Tibial artery (tissue), 4 donors: ENCODE measurements around the gene RNF144B.
A peak's percentile ranks its signal among the peaks of the same experiment; 100 is the strongest.

Source experiments
- DNase-seq, 2 donors: peaks; one replicate each; pipeline ENCODE4 v3.0.0-alpha.2; 2019
- H3K27ac ChIP-seq, 2 donors: fragments of 200-600 bp; sonication (generic) in 1 of 2; 1 replicate in 1 of 2; 2 replicates in 1 of 2; pipeline ENCODE4 v1.5.1; 2018 to 2019; ENCODE audit warnings: mild to moderate bottlenecking in 1 of 2
- H3K27me3 ChIP-seq, 2 donors: fragments of 200-600 bp; sonication (generic) in 1 of 2; one replicate each; pipeline versions ENCODE4 v1.5.1 to v1.6.0; 2016 to 2019
- H3K36me3 ChIP-seq, 3 donors: fragments of 200-600 bp; sonication (generic) in 2 of 3; one replicate each; pipeline ENCODE4 v1.5.1; 2016 to 2019; ENCODE audit warnings: mild to moderate bottlenecking in 2 of 3
- H3K4me1 ChIP-seq, 4 donors: fragments of 200-600 bp; sonication (generic) in 2 of 4; 1 replicate in 3 of 4; 2 replicates in 1 of 4; pipeline ENCODE4 v1.5.1; 2016 to 2019
- H3K4me3 ChIP-seq, 2 donors: fragments of 200-600 bp; sonication (generic) in 1 of 2; 1 replicate in 1 of 2; 2 replicates in 1 of 2; pipeline ENCODE4 v1.5.1; 2018 to 2019; ENCODE audit warnings: mild to moderate bottlenecking in 2 of 2
- H3K9me3 ChIP-seq, 3 donors: fragments of 200-600 bp; sonication (generic) in 1 of 3; one replicate each; pipeline ENCODE4 v1.5.1; 2016 to 2019
- intact Hi-C: fragments of 100-400 bp; cut with DNase I; formaldehyde crosslinking; loops from one replicate; pipeline ENCODE4 v1.15.0; 2023; ENCODE audit warnings: low total_unique reads
- TF ChIP-seq, protein P1 (sequence below), 2 experiments: fragments of 200-600 bp in 1 of 2; fragments of 450-650 bp in 1 of 2; IDR thresholded peaks; one replicate each; pipeline ENCODE4 v1.5.1; 2017 to 2019; ENCODE audit warnings: antibody characterized with exemption in 2 of 2, mild to moderate bottlenecking in 1 of 2, moderate library complexity in 1 of 2

The RNF144B gene

DNA sequence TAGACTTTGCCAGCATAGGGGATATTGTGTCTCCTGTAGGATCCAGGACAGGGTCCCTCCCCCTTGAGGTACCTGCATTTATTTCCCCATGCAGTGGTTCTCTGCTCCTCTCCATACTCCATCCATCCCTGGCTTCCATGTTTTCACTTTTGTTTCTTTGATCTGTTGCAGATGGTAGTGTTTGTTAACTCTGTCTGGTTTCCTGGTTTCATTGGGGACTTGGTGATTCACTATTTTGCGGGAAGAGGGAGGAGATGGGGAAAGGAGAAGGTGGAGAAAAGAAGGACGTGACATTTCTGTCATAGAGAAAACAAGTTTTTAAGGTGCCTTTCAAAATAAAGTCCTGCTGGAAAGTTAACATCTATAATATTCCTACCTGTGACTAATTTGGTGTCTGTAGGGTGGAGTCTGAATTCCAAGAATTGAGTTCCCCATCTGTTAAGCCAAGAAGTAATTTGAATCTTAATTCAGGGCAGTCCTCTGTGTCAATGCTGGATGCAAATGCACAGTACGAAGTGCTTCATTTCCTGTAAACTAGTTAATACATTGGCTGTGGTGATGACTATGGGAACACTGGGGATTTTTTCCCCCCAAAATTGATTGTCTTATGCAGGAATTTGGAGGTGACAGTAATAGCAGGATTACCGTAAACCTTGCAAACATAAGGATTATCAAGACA lies 6.9 kb upstream of the RNF144B start:
- Histone ChIP-seq H3K4me1 (no peaks in the 10 kb centered on the region), H3K4me3 (no peak overlapping the region), H3K9me3 (no peaks in the 10 kb centered on the region), H3K27me3 (no peaks in the 10 kb centered on the region), H3K36me3 (no peaks in the 10 kb centered on the region), H3K27ac (no peak overlapping the region)
- no peak for DNase-seq
- TF ChIP-seq, protein P1, sequence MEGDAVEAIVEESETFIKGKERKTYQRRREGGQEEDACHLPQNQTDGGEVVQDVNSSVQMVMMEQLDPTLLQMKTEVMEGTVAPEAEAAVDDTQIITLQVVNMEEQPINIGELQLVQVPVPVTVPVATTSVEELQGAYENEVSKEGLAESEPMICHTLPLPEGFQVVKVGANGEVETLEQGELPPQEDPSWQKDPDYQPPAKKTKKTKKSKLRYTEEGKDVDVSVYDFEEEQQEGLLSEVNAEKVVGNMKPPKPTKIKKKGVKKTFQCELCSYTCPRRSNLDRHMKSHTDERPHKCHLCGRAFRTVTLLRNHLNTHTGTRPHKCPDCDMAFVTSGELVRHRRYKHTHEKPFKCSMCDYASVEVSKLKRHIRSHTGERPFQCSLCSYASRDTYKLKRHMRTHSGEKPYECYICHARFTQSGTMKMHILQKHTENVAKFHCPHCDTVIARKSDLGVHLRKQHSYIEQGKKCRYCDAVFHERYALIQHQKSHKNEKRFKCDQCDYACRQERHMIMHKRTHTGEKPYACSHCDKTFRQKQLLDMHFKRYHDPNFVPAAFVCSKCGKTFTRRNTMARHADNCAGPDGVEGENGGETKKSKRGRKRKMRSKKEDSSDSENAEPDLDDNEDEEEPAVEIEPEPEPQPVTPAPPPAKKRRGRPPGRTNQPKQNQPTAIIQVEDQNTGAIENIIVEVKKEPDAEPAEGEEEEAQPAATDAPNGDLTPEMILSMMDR (IDR thresholded peaks at IDR 0.05), result no peak
- intact Hi-C loops, result no loop called here

DNA sequence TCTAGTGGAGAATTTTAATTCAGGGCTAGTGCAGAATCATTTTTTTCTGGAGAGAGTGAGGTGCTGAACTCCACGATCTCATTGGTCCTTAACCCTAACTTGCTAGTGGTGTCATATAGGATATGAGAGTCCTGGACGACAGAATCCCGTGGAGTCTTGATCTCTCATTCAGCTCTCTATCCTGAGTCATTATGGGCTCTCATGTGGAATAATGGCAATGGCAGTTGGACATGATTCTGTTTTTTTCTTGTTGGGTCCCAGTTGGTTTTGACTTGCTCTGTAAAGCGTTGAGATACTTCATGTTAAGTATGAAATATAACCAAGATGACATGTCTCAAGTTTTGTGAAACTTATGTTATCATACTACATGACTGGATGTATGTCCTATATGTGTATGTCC lies 6.3 kb upstream of the RNF144B start:
- Histone ChIP-seq H3K27me3 (no peaks in the 10 kb centered on the region), H3K9me3 (no peaks in the 10 kb centered on the region), H3K4me1 (peaks cover 0 to 3% (median 1%) of the 10 kb centered on the region in 4 donors), H3K4me3 (no peak overlapping the region), H3K36me3 (no peaks in the 10 kb centered on the region), H3K27ac (no peak overlapping the region)
- no peak for DNase-seq
- intact Hi-C loops, result no loop called here
- TF ChIP-seq, protein P1 (IDR thresholded peaks at IDR 0.05), result no peak

DNA sequence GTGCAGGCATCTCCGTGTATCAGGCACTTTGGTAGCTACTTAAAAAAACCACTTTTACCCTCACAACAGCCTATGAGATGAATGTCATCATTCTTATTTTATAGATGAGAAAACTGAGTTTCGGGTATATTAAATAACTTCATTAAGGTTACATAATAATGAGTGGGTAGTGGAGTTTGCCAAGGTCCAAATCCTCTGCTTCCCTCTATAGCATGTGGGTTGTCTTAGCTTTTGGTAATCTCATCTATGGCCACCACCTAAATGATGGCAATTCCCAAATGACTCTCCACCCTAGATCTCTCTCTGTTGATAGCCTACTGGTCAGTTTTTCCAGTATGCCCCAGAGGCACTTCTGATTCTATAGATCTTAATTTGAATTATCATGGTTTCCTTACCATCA lies 3.7 kb upstream of the RNF144B start:
- Histone ChIP-seq H3K4me3 (no peak overlapping the region), H3K27me3 (no peaks in the 10 kb centered on the region), H3K9me3 (no peaks in the 10 kb centered on the region), H3K36me3 (no peaks in the 10 kb centered on the region), H3K4me1 (peaks cover 0 to 23% (median 14%) of the 10 kb centered on the region in 4 donors), H3K27ac (no peak overlapping the region)
- intact Hi-C loops, result no loop called here
- no peak for DNase-seq
- TF ChIP-seq, protein P1 (IDR thresholded peaks at IDR 0.05), result no peak

DNA sequence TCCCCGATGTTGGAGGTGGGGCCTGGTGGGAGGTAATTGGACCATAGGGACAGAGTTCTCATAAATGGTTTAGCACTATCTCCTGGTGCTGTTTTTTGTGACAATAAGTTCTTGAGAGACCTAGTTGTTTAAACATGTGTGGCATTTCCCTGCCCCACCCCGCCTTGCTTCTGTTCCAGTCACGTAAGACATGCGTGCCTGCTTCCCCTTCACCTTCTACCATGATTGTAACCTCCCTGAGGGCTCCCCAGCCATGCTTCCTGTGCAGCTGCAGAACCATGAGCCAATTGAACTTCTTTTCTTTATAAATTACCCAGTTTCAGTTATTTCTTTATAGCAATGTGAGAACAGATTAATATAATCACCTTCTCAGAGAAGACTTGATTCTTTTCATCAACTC lies 2.5 kb upstream of the RNF144B start:
- no peaks in the 10 kb centered on the region for H3K36me3 ChIP-seq
- H3K9me3 ChIP-seq, result no peaks in the 10 kb centered on the region
- TF ChIP-seq, protein P1 (IDR thresholded peaks at IDR 0.05), result no peak
- no peak overlapping the region for H3K4me3 ChIP-seq
- peaks cover 0 to 34% (median 23%) of the 10 kb centered on the region in 4 donors for H3K4me1 ChIP-seq
- intact Hi-C loops, result no loop called here
- no peak overlapping the region for H3K27ac ChIP-seq
- no peak for DNase-seq
- H3K27me3 ChIP-seq, result no peaks in the 10 kb centered on the region

DNA sequence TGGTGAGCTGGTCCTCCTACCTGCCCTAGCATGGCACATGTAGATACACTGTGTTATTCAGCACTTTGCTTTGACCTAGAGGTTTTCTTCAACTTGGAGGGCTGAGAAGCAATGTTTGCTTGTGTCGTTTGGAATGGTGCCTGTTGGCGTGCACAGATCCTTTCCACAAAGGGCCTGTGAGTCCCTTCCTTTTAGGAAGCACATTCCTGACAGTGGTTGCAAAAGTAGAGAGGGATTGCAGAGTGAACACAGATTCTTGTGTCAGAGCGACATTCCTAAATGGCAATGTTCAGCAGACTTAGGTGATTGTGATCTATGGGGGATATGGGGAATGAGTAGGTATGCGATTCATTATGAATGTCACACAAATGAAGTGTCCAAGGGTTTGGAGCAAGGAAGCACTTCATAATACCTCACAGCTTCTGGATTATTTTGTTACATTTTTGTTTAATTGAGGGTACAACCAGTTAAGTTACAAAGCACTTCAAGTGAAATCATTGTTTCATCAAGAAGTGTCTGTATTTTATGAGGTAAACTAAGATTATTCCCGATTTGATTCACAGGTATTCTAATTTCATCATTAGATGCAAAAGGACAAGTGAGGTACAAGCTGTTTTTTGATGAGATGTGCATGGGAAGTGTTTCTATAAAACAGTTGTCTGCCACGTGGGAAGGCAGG lies 713 bp upstream of the RNF144B start:
- DNase-seq, result peak; percentile 41 to 73
- intact Hi-C loops, result no loop called here
- Histone ChIP-seq H3K27me3 (no peaks in the 10 kb centered on the region), H3K9me3 (no peaks in the 10 kb centered on the region), H3K4me3 (peak overlapping the region; percentile 58 to 60), H3K36me3 (no peaks in the 10 kb centered on the region), H3K27ac (peak overlapping the region; percentile 29 to 56), H3K4me1 (peaks cover 0 to 49% (median 25%) of the 10 kb centered on the region in 4 donors)
- TF ChIP-seq, protein P1 (IDR thresholded peaks at IDR 0.05), result no peak
